H1 (cell line): ENCODE measurements around the gene SKIC3. TPM values are rescaled to one million over a fixed set of nuclear protein-coding genes. Genes with fewer than 3 reads are reported as not detected.

ENCODE experiments used
- CHD7 ChIP-seq: fragments of 300-600 bp; sonication (generic); IDR thresholded peaks from 2 replicates; pipeline ENCODE4 v1.7.1; 2012; ENCODE audit warnings: low read length, moderate library complexity, mild to moderate bottlenecking, inconsistent platforms; ENCODE audit not compliant: insufficient replicate concordance
- CTBP2 ChIP-seq: IDR thresholded peaks from 2 replicates; pipeline ENCODE4 v1.7.0; 2011; ENCODE audit warnings: borderline replicate concordance, mild to moderate bottlenecking, moderate library complexity, mixed read lengths, low read length; ENCODE audit not compliant: insufficient read depth, insufficient read length
- polyA plus RNA-seq, 7 experiments: library from polyadenylated mRNA; depleted of rRNA in 3 of 7; stranded (reverse) in 5 of 7; unstranded in 2 of 7; fragments of >200 nt in 5 of 7; fragments of 200-250 nt in 2 of 7; gene quantifications; 1 replicate in 5 of 7; 2 replicates in 1 of 7; 4 replicates in 1 of 7; pipeline versions ENCODE4 v1.2.1 to v1.2.3, GENCODE V29; 2011 to 2013; ENCODE audit warnings: missing spikeins in 2 of 7, mixed read lengths in 2 of 7
- total RNA-seq: library from RNA; stranded (reverse); fragmentation: NEBNext Ultra II Directional; extraction: Animal tissue kit (Norgen Biotek cat#: 25700); gene quantifications from 2 replicates; pipeline ENCODE4 v1.2.1, GENCODE V29; 2021

The SKIC3 gene
- total and polyA plus RNA-seq, 2 of the 8 experiments (the other 6 are each of a cell fraction or from before 2014, with no cell fraction given), result 13.7 to 53.7 TPM

GRCh38 chr5:95519681-95520080, 35.1 kb downstream of the SKIC3 start (continued):
- TF ChIP-seq CHD7 (no peak), CTBP2 (no peak)
- TF ChIP-seq, all 59 proteins: peak for 0
